ENCODE measurements around the gene HNRNPAB. TPM values are rescaled to one million over a fixed set of nuclear protein-coding genes. Genes with fewer than 3 reads are reported as not detected.
A peak's percentile ranks its signal among the peaks of the same experiment; 100 is the strongest.

HNRNPAB gene
- total and polyA plus RNA-seq, 9 of the 15 experiments (the other 6 are each of a cell fraction or from before 2014, with no cell fraction given), result 34.6 to 425 (median 236) TPM

- no peak for TF ChIP-seq ZNF407 (IDR thresholded peaks at IDR 0.05; ENCODE audit: low read depth)
- TF ChIP-seq MBD2 (IDR thresholded peaks at IDR 0.05; ENCODE audit: borderline replicate concordance, low read depth), result no peak
- no peak for TF ChIP-seq IRF1 (CRISPR knock-in tag; IDR thresholded peaks at IDR 0.05; ENCODE audit: borderline replicate concordance)
- no peak for TF ChIP-seq KAT7 (CRISPR knock-in tag; IDR thresholded peaks at IDR 0.05; ENCODE audit: borderline replicate concordance)
- no peak for TF ChIP-seq NFATC3 (IDR thresholded peaks at IDR 0.05)
- peak in 1 of 3 experiments; percentile 23; a peak in 1 of 6 replicates for TF ChIP-seq CTCF (IDR thresholded peaks at IDR 0.05 in 2 of 3, conservative IDR thresholded peaks at IDR 0.05 in 1 of 3; ENCODE audit: insufficient read depth in 2 of 3, low read depth in 1 of 3, low read length in 3 of 3)
- no peak for TF ChIP-seq ZC3H11A (IDR thresholded peaks at IDR 0.05; ENCODE audit: low read depth, low read length)
- peak; percentile 60 for TF ChIP-seq MAX (CRISPR knock-in tag; IDR thresholded peaks at IDR 0.05)
- TF ChIP-seq ZNF311 (CRISPR knock-in tag; IDR thresholded peaks at IDR 0.05), result no peak
- TF ChIP-seq L3MBTL2 (IDR thresholded peaks at IDR 0.05), result peak; percentile 40; the same call in 1 of the 2 replicates
- TF ChIP-seq ZEB2 (IDR thresholded peaks at IDR 0.05), result no peak
- 0 out of 4 replicates have a peak, but pooled peaks of 1 of the 2 experiments have one; percentile 7 for TF ChIP-seq RAD21 (CRISPR knock-in tag; conservative IDR thresholded peaks at IDR 0.05 in 1 of 2, IDR thresholded peaks at IDR 0.05 in 1 of 2)
- no peak for TF ChIP-seq THAP12 (CRISPR knock-in tag; IDR thresholded peaks at IDR 0.05)
- TF ChIP-seq KLF13 (tag; IDR thresholded peaks at IDR 0.05; ENCODE audit: borderline replicate concordance, low read depth), result peak; percentile 33; the same call in 1 of the 2 replicates
- no peak for TF ChIP-seq CCAR2 (IDR thresholded peaks at IDR 0.05; ENCODE audit: low read depth, low read length)
Measured at GRCh38 chr5:178256746-178257145, 52.4 kb downstream of the HNRNPAB start (continued).

Measured in K562 (cell line).